HG02973 (cell line): Measurements from ENCODE around the gene CDKN2D.
A peak's percentile ranks its signal among the peaks of the same experiment; 100 is the strongest.
"Not testable (repeated sequence)": the region's sequence is repeated elsewhere in the genome, so short reads cannot be mapped to it uniquely, and the experiment has no call there.

Source experiments
- ATAC-seq: cut with Tn5 transposase; IDR thresholded peaks from one replicate; pipeline ENCODE4 v1.9.1; 2021; ENCODE audit warnings: moderate library complexity; ENCODE audit not compliant: unreplicated experiment

Gene CDKN2D

GRCh38 chr19:10552510-10553053 is 16.2 kb downstream of the CDKN2D start:
- ATAC-seq, result no peak

GRCh38 chr19:10551698-10552301 is 17.0 kb downstream of the CDKN2D start:
- ATAC-seq, result no peak

- not testable (repeated sequence) for ATAC-seq
Observed at GRCh38 chr19:10551006-10551405, 17.8 kb downstream of the CDKN2D start.

GRCh38 chr19:10550336-10550735 is 18.4 kb downstream of the CDKN2D start:
- ATAC-seq, result no peak

- no peak for ATAC-seq
Observed at GRCh38 chr19:10549733-10550132, 19.0 kb downstream of the CDKN2D start.

GRCh38 chr19:10548746-10549276 is 20.0 kb downstream of the CDKN2D start:
- no peak for ATAC-seq

- ATAC-seq, result no peak
Observed at GRCh38 chr19:10546817-10547216, 22.0 kb downstream of the CDKN2D start.

- ATAC-seq, result no peak
Observed at GRCh38 chr19:10544753-10545251, 24.0 kb downstream of the CDKN2D start.

- ATAC-seq, result no peak
Observed at GRCh38 chr19:10544242-10544752, 24.5 kb downstream of the CDKN2D start.

- peak; percentile 65 for ATAC-seq
Observed at GRCh38 chr19:10543420-10544241, 25.1 kb downstream of the CDKN2D start, which contains the start of gene ATG4D. ATG4D (plus strand) TSS chr19:10543904; CDS start chr19:10544091, 187 bp downstream.

GRCh38 chr19:10543059-10543419 is 25.7 kb downstream of the CDKN2D start:
- ATAC-seq, result no peak

- not testable (repeated sequence) for ATAC-seq
Observed at GRCh38 chr19:10539016-10539415, 29.8 kb downstream of the CDKN2D start.

- ATAC-seq, result no peak
Observed at GRCh38 chr19:10538204-10538983, 30.4 kb downstream of the CDKN2D start.

GRCh38 chr19:10537668-10538067 is 31.1 kb downstream of the CDKN2D start:
- ATAC-seq, result no peak

GRCh38 chr19:10535613-10536012 is 33.2 kb downstream of the CDKN2D start:
- ATAC-seq, result no peak

- ATAC-seq, result no peak
Observed at GRCh38 chr19:10533646-10534386, 35.0 kb downstream of the CDKN2D start.

GRCh38 chr19:10532457-10532856 is 36.3 kb downstream of the CDKN2D start:
- no peak for ATAC-seq

- not testable (repeated sequence) for ATAC-seq
Observed at GRCh38 chr19:10526887-10527286, 41.9 kb downstream of the CDKN2D start.

- no peak for ATAC-seq
Observed at GRCh38 chr19:10525636-10526035, 43.1 kb downstream of the CDKN2D start.

- ATAC-seq, result no peak
Observed at GRCh38 chr19:10523135-10523636, 45.6 kb downstream of the CDKN2D start.
